ENCODE results near the gene ZNF215. TPM values are rescaled to one million over a fixed set of nuclear protein-coding genes. Genes with fewer than 3 reads are reported as not detected.

Gene ZNF215
- total and polyA plus RNA-seq, 2 donors (not counting 1 experiment from before 2014, with no cell fraction given) = 0.85 to 2.8 TPM

DNA sequence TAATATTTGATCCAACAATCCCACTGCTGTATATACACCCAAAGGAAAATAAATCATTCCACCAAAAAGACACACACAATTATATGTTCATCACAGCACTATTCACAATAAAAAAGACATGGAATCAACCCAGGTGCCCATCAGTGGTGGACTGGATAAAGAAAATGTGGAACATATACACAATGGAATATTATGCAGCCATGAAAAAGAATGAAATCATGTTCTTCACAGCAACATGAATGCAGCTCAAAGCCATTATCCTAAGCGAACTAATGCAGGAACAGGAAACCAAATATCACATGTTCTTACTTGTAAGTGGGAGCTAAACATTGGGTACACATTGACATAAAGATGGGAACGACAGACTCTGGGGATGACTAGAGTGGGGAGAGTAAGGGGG is 6.5 kb upstream of the ZNF215 start:
- Histone ChIP-seq H3K36me3 (replicated peaks in 1 of 2; ENCODE audit: control extremely low read depth in 1 of 2, control insufficient read depth in 1 of 2, extremely low read depth in 1 of 2, insufficient read depth in 2 of 2, low read length in 1 of 2) (no peaks in the 10 kb centered on the region), H4K20me1 (ENCODE audit: control insufficient read depth, insufficient read depth, low read length, poor library complexity, severe bottlenecking) (no peaks in the 10 kb centered on the region), H3K4me1 (ENCODE audit: control insufficient read depth in 2 of 2, insufficient read depth in 2 of 2, low read length in 2 of 2) (no peaks in the 10 kb centered on the region), H2AFZ (ENCODE audit: insufficient read depth, low read depth, low read length, poor library complexity, severe bottlenecking) (no peak overlapping the region), H3K9ac (ENCODE audit: low read length) (no peak overlapping the region), H3K79me2 (ENCODE audit: control insufficient read depth, insufficient read depth, low read length) (no peaks in the 10 kb centered on the region), H3K9me3 (ENCODE audit: control extremely low read depth in 1 of 3, control insufficient read depth in 2 of 3, insufficient read depth in 1 of 3, low read length in 2 of 3) (peaks cover 0 to under 1% (median 0%) of the 10 kb centered on the region in 3 donors), H3K4me2 (replicated peaks; ENCODE audit: low read depth, low read length, poor library complexity, severe bottlenecking) (no peak overlapping the region), H3K4me3 (ENCODE audit: control extremely low read depth in 1 of 5, extremely low read depth in 1 of 5, insufficient read depth in 1 of 5, low read depth in 2 of 5, low read length in 4 of 5) (no peak overlapping the region), H3K27ac (ENCODE audit: low read length in 2 of 2) (no peak overlapping the region), H3K27me3 (replicated peaks in 1 of 4; ENCODE audit: control extremely low read depth in 1 of 4, control insufficient read depth in 3 of 4, insufficient read depth in 4 of 4, low read length in 3 of 4) (peaks cover 0 to 4% (median under 1%) of the 10 kb centered on the region in 4 experiments)
- no peak for DNase-seq
- no peak overlapping the region for H3K4me3 Mint-ChIP-seq
- no peaks in the 10 kb centered on the region for H3K4me1 Mint-ChIP-seq
- WGBS (ENCODE audit: insufficient coverage) = 30% methylated on average over 2 of the region's 2 CpGs
- CTCF ChIA-PET = no interaction called here
- ATAC-seq (ENCODE audit: low read depth) = no peak
- POLR2A ChIA-PET = no interaction called here
- no peak for TF ChIP-seq EZH2 (IDR thresholded peaks at IDR 0.05; ENCODE audit: borderline replicate concordance, insufficient read depth, low read depth, low read length, poor library complexity, severe bottlenecking)
- TF ChIP-seq, protein P1, sequence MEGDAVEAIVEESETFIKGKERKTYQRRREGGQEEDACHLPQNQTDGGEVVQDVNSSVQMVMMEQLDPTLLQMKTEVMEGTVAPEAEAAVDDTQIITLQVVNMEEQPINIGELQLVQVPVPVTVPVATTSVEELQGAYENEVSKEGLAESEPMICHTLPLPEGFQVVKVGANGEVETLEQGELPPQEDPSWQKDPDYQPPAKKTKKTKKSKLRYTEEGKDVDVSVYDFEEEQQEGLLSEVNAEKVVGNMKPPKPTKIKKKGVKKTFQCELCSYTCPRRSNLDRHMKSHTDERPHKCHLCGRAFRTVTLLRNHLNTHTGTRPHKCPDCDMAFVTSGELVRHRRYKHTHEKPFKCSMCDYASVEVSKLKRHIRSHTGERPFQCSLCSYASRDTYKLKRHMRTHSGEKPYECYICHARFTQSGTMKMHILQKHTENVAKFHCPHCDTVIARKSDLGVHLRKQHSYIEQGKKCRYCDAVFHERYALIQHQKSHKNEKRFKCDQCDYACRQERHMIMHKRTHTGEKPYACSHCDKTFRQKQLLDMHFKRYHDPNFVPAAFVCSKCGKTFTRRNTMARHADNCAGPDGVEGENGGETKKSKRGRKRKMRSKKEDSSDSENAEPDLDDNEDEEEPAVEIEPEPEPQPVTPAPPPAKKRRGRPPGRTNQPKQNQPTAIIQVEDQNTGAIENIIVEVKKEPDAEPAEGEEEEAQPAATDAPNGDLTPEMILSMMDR (IDR thresholded peaks at IDR 0.05) = no peak
- no peak overlapping the region for H3K27ac Mint-ChIP-seq
- no peaks in the 10 kb centered on the region for H3K27me3 Mint-ChIP-seq
- intact Hi-C loops (cut with micrococcal nuclease) = loop anchor here (10.0 kb wide), 1 partner anchor 165 kb away; no protein-coding TSS in a partner anchor
- peaks cover 3% of the 10 kb centered on the region for H3K9me3 Mint-ChIP-seq (ENCODE audit: insufficient read depth)

DNA sequence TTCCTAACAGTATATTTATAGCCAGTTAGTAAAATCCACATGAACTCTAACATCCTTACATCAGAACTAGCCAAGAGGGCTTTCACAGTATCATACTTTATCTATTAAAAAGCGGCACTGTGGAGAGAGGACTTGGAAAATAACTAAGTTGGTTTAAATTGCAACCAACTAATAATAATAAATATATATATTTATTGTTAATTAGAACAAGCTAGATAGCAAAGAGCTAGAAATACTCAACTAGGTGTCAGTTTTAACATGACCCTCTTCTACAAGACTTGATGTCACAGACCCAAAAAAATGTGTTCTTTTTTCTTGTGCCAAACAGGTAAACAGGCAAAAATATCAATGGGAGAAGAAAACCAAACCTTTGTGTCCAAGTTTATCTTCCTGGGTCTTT is 5.5 kb upstream of the ZNF215 start, which contains the start of gene OR2D3:
TSS of gene OR2D3 (plus strand) at position 301 of the 400 bp plus-strand sequence. CDS start at position 301, 0 bp downstream.
- ChIA-PET POLR2A (no interaction called here), CTCF (no interaction called here)
- Histone ChIP-seq H3K27me3 (replicated peaks in 1 of 4; ENCODE audit: control extremely low read depth in 1 of 4, control insufficient read depth in 3 of 4, insufficient read depth in 4 of 4, low read length in 3 of 4) (peaks cover 0 to 4% (median 1%) of the 10 kb centered on the region in 4 experiments), H3K4me2 (replicated peaks; ENCODE audit: low read depth, low read length, poor library complexity, severe bottlenecking) (no peak within 1 kb of the TSS), H3K27ac (ENCODE audit: low read length in 2 of 2) (no peak within 1 kb of the TSS), H3K79me2 (ENCODE audit: control insufficient read depth, insufficient read depth, low read length) (no peaks in the 10 kb centered on the region), H3K4me1 (ENCODE audit: control insufficient read depth in 2 of 2, insufficient read depth in 2 of 2, low read length in 2 of 2) (no peaks in the 10 kb centered on the region), H3K9me3 (ENCODE audit: control extremely low read depth in 1 of 3, control insufficient read depth in 2 of 3, insufficient read depth in 1 of 3, low read length in 2 of 3) (no peaks in the 10 kb centered on the region), H3K9ac (ENCODE audit: low read length) (no peak within 1 kb of the TSS), H4K20me1 (ENCODE audit: control insufficient read depth, insufficient read depth, low read length, poor library complexity, severe bottlenecking) (no peaks in the 10 kb centered on the region), H3K36me3 (replicated peaks in 1 of 2; ENCODE audit: control extremely low read depth in 1 of 2, control insufficient read depth in 1 of 2, extremely low read depth in 1 of 2, insufficient read depth in 2 of 2, low read length in 1 of 2) (no peaks in the 10 kb centered on the region), H3K4me3 (ENCODE audit: control extremely low read depth in 1 of 5, extremely low read depth in 1 of 5, insufficient read depth in 1 of 5, low read depth in 2 of 5, low read length in 4 of 5) (no peak within 1 kb of the TSS), H2AFZ (ENCODE audit: insufficient read depth, low read depth, low read length, poor library complexity, severe bottlenecking) (no peak within 1 kb of the TSS)
- intact Hi-C loops (cut with micrococcal nuclease) = loop anchor here (10.0 kb wide), 1 partner anchor 166 kb away; no protein-coding TSS in a partner anchor
- no peak within 1 kb of the TSS for H3K27ac Mint-ChIP-seq
- peaks cover 3% of the 10 kb centered on the region for H3K9me3 Mint-ChIP-seq (ENCODE audit: insufficient read depth)
- H3K4me1 Mint-ChIP-seq = peaks cover 2% of the 10 kb centered on the region
- TF ChIP-seq, protein P1 (IDR thresholded peaks at IDR 0.05) = no peak
- no peak for TF ChIP-seq EZH2 (IDR thresholded peaks at IDR 0.05; ENCODE audit: borderline replicate concordance, insufficient read depth, low read depth, low read length, poor library complexity, severe bottlenecking)
- no peak within 1 kb of the TSS for H3K4me3 Mint-ChIP-seq
- no peaks in the 10 kb centered on the region for H3K27me3 Mint-ChIP-seq
- DNase-seq (no peak), ATAC-seq (ENCODE audit: low read depth) (no peak)
- no CpG with 5 or more reads among the region's 1 CpG for WGBS (ENCODE audit: insufficient coverage)
